A549 (cell line): ENCODE results near the gene SLC35E1.

Experiments
- MYC ChIP-seq: IDR thresholded peaks from 2 replicates; pipeline ENCODE4 v1.6.1; 2012; ENCODE audit warnings: mild to moderate bottlenecking, inconsistent platforms, low read length, improper control_type of control experiment, borderline replicate concordance
- POLR2A ChIP-seq: IDR thresholded peaks from 2 replicates; pipeline ENCODE4 v1.6.1; 2012; ENCODE audit warnings: mild to moderate bottlenecking, low read length
- RNF2 ChIP-seq: fragments of 200-600 bp; sonication (generic); IDR thresholded peaks from 2 replicates; pipeline ENCODE4 v1.6.1; 2016; ENCODE audit warnings: low read depth, mild to moderate bottlenecking, antibody characterized with exemption, moderate library complexity, borderline replicate concordance
- TF ChIP-seq, protein P1 (sequence below): fragments of >200 bp; sonication (Bioruptor Twin); formaldehyde crosslinking; IDR thresholded peaks from 3 replicates; pipeline ENCODE4 v1.5.1; 2016

- TF ChIP-seq POLR2A = no peak
- TF ChIP-seq, protein P1, sequence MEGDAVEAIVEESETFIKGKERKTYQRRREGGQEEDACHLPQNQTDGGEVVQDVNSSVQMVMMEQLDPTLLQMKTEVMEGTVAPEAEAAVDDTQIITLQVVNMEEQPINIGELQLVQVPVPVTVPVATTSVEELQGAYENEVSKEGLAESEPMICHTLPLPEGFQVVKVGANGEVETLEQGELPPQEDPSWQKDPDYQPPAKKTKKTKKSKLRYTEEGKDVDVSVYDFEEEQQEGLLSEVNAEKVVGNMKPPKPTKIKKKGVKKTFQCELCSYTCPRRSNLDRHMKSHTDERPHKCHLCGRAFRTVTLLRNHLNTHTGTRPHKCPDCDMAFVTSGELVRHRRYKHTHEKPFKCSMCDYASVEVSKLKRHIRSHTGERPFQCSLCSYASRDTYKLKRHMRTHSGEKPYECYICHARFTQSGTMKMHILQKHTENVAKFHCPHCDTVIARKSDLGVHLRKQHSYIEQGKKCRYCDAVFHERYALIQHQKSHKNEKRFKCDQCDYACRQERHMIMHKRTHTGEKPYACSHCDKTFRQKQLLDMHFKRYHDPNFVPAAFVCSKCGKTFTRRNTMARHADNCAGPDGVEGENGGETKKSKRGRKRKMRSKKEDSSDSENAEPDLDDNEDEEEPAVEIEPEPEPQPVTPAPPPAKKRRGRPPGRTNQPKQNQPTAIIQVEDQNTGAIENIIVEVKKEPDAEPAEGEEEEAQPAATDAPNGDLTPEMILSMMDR = no peak
- TF ChIP-seq MYC = no peak
- TF ChIP-seq RNF2 = no peak
These were observed 51.9 kb downstream of the SLC35E1 start for GRCh38 chr19:16520074-16520973.
